ENCODE data around the gene PSD2.

DNA sequence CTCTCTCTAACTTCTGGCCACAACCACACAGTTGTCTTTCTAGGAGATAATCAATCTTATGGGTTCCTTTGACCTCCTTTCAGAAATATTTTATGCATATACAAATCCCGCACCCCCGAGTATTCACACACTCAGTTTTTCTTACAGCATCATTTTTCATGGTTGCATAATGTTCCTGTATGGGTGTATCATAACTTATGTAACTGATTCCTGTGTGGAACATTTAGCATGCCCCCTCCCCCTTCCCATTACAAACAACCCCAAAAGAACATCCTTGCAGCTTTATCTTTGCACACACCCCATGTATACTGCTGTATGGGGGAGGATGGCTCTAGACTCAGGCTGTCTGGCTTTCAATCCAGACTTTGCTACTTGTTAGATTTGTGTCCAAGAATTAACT, 93.8 kb downstream of the PSD2 start:
- TF ChIP-seq, protein P1, sequence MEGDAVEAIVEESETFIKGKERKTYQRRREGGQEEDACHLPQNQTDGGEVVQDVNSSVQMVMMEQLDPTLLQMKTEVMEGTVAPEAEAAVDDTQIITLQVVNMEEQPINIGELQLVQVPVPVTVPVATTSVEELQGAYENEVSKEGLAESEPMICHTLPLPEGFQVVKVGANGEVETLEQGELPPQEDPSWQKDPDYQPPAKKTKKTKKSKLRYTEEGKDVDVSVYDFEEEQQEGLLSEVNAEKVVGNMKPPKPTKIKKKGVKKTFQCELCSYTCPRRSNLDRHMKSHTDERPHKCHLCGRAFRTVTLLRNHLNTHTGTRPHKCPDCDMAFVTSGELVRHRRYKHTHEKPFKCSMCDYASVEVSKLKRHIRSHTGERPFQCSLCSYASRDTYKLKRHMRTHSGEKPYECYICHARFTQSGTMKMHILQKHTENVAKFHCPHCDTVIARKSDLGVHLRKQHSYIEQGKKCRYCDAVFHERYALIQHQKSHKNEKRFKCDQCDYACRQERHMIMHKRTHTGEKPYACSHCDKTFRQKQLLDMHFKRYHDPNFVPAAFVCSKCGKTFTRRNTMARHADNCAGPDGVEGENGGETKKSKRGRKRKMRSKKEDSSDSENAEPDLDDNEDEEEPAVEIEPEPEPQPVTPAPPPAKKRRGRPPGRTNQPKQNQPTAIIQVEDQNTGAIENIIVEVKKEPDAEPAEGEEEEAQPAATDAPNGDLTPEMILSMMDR (IDR thresholded peaks at IDR 0.05; ENCODE audit: low read depth, low read length, poor library complexity, severe bottlenecking) = no peak
- no peak for TF ChIP-seq EZH2phosphoT487 (IDR thresholded peaks at IDR 0.05; ENCODE audit: borderline replicate concordance, low read length)
